Measurements from ENCODE around the gene BAG5.
A peak's percentile ranks its signal among the peaks of the same experiment; 100 is the strongest.
"Not testable (repeated sequence)": the region's sequence is repeated elsewhere in the genome, so short reads cannot be mapped to it uniquely, and the experiment has no call there.

The BAG5 gene

GRCh38 chr14:103527408-103528145 is 34.9 kb downstream of the BAG5 start:
- intact Hi-C loops (cut with DNase I): loop anchor here (2.0 kb wide), 1 partner anchor 15 kb away; no protein-coding TSS in a partner anchor
- DNase-seq: peak in 1 of 10 donors; percentile 72

GRCh38 chr14:103526914-103527248 is 35.6 kb downstream of the BAG5 start:
- intact Hi-C loops (cut with DNase I): no loop called here
- DNase-seq: no peak

DNA sequence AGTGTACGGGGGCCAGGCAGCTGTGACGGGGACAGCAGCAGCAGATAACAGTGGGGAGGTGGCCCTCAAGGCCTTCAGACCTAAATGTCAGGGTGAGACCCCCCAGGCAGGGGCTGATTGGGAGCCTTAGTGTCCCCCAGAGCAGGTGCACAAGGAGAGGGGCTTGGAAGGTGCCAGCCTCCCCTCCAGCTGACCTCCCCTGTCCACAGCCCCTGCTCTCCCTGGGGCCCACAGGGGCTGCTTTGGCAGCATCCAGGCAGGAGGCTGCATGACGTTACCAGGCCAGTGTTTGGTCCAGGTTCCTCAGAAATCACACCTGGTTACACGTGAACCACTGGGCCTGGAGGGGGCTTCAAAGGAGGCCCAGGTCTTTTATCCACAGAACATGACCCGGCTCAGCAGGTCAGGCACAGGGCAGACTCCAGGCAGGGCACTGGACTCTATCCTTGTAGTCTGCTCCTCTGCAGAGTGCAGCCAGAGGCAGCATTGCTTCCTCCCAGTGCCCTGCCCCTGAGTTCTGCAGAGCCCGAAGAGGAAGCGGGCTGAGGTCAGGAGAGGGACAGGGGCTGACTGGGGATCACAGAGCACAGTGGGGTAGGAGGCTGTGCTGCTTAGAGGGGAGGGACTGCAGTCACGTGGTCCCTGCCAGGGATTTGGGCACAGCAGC is 36.1 kb downstream of the BAG5 start:
- intact Hi-C loops (cut with DNase I): no loop called here
- DNase-seq: no peak

GRCh38 chr14:103525430-103526246 is 36.8 kb downstream of the BAG5 start:
- DNase-seq; intact Hi-C loops (cut with DNase I): not testable (repeated sequence)

GRCh38 chr14:103524002-103524935 is 38.2 kb downstream of the BAG5 start:
- intact Hi-C loops (cut with DNase I): no loop called here
- no peak for DNase-seq

- intact Hi-C loops (cut with DNase I): no loop called here
These were observed 38.9 kb downstream of the BAG5 start for GRCh38 chr14:103523575-103523954.

DNA sequence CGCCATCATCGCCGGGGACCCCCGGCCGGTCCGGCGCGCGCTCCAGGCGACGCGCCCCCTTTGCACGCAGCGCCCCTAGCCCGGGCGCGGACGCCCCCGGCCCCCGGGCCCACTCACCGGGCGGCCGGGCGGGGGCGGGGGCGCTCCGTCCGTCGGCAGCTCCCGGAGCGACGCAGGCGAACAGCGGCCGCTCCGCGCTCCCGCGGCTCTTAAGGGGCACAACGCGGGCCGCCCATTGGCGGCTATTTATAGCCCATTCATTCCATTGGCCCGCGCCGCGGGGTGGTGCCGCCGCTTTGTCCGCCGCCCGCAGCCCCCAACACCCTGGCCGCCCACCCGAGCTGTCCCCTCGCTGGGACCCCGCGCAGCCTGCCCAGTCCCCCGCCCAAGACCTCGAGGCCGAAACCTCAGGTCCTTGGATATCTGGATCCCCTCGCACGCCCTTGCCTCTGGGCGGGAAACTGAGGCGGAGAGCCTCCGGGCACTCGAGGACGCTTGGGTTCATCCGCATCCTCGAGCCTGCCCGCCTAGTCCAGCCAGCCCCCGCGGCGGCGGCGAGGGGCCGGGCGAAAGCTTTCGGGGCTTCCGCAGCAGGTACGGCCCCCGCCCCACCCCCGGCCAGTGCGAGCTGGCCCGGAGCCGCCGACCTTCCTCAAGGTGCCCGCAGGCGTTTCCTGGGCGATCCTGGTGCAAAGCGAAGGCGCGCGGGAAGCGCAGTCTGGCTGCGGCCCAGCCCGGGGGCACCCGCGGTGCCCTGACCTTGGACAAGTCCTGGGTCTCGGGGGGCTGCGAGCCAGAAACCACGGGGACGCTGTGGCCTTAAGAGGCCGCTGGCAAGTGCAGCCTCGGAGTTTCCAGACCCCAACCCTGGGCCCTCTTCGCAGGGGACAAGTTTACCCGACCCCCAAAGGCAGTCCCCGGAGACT is 39.5 kb downstream of the BAG5 start, which contains the start of gene CKB:
Gene CKB (minus strand): TSS at position 182 of the 926 bp plus-strand sequence. CDS start 337 bp downstream, outside the sequence.
- DNase-seq: peak; percentile 76 to 98 (median 86)
- intact Hi-C loops (cut with DNase I): no loop called here

More at GRCh38 chr14:103523575-103523954, 38.9 kb downstream of the BAG5 start:
- DNase-seq: no peak

GRCh38 chr14:103521951-103522563 is 40.4 kb downstream of the BAG5 start:
- peak in 4 of 10 donors; percentile 22 to 87 (median 76) for DNase-seq
- intact Hi-C loops (cut with DNase I): no loop called here

DNA sequence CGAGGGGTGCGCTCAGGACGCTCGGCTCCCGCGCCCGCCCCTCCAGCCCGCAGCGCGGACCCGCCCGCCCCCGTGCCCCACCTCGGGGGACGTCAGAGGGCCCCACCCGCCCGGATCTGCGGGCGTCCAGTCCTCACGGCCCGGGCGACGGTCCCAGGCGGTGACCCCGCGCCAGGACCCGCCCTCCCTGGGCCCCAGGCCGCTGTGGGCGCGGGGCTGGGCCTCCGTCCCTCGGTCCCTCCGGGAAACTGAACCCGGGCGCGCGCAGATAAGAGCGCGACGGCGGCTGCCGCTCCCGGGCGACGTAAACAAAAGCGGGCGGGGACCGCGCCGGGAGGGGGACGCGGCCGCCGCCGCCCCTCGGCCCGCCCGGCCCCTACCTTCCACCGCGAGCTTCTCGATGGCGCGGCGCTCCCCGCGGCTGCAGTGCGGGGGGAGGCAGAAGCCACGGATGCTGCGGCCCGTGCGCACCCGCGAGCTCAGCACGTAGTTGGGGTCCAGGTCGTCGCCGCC is 41.0 kb downstream of the BAG5 start:
- DNase-seq: peak in 5 of 10 donors; percentile 30 to 85 (median 69)
- intact Hi-C loops (cut with DNase I): no loop called here

DNA sequence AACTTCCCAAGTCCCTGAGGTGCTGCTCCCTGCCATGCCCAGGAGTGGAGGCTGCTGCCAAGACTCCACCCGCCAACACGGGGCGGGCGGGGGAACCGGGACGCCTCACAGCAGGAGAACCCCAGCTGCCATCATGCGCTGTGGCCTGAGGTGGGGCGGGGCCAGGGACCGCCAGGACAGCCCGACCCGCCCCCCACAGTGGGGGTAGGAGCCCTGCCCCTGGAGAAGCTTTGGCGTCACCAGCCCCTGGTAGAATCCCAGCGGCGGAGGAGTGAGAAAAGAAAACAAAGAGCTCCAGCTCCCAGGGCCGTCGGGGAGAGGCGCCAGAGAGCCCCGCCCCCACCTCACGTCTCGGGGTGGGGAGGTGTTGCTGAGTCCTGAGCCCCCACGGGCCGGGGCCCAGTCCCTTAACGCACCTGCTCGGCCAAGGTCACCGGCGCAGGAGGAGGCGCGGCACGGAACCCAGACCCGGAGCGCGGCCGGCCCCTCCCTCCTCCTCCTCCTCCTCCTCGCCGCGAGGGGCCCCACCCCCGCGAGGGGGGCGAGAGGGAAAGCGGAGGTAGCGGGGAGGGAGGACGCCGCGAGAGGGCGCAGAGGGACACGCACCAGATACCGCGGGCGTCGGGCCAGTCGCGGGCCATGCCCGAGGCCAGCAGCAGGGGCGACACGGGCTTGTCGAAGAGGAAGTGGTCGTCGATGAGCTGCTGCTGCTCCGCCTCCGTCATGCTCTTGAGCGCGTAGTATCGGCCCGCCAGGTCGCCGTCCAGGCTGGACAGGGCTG is 41.6 kb downstream of the BAG5 start:
- DNase-seq: peak in 9 of 10 donors; percentile 67 to 97 (median 81)
- intact Hi-C loops (cut with DNase I): no loop called here

DNA sequence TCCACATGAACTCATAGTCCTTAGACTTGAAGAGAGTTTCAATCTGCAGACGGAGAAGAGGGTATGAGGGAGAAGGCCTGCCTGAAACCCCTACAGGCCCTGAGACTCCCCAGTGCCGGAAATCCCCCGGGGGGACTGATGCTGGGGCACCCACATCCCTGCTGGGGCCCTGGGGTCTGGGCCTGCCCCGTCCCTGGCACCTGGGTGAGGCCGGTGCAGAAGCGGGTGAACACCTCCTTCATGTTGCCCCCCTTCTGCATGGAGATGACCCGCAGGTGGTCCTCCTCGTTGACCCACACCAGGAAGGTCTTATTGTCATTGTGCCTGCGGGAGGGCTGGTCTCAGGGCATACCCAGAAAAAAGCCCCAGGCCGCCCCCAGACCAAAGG is 42.2 kb downstream of the BAG5 start:
- peak in 2 of 10 donors; percentile 27 to 80 for DNase-seq
- intact Hi-C loops (cut with DNase I): no loop called here

GRCh38 chr14:103519837-103520212 is 42.6 kb downstream of the BAG5 start:
- intact Hi-C loops (cut with DNase I): no loop called here
- peak in 6 of 10 donors; percentile 22 to 89 (median 56) for DNase-seq

- intact Hi-C loops (cut with DNase I): no loop called here
- peak in 4 of 10 donors; percentile 12 to 85 (median 56) for DNase-seq
These were observed 43.2 kb downstream of the BAG5 start for GRCh38 chr14:103519043-103519836.

DNA sequence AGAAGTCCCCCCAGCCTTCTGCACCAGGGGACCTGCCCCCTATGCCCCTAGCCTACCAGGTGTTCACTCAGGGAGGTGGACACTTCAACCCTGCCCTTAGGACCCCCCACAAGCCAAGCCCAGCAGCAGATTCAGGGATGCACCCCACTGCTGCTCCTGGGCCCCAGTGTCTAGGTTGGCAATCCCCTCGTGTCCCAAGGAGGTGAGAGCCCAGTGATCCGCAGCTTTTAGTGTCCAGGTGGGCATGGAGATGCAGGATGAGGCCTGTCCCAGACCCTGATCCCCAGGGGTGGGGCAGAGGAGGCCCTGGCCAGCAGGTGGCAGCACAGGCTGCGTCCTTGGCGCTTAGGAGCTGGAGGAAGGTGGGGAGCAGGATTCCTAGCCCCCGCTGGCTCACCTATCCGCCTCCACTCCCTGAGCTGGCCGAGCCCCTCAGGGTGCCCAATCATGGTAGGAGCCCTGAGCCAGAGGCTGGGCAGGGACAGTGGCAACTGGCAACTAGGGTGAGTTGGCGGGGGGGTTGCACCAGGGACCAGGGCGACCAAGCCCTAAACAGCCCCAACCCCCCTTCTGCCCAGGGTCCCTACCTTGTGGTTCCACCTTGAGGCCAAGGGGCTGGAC is 43.9 kb downstream of the BAG5 start:
- peak; percentile 58 to 97 (median 75) for DNase-seq
- intact Hi-C loops (cut with DNase I): loop anchor here (1.0 kb wide), 1 partner anchor 28 kb away; no protein-coding TSS in a partner anchor

DNA sequence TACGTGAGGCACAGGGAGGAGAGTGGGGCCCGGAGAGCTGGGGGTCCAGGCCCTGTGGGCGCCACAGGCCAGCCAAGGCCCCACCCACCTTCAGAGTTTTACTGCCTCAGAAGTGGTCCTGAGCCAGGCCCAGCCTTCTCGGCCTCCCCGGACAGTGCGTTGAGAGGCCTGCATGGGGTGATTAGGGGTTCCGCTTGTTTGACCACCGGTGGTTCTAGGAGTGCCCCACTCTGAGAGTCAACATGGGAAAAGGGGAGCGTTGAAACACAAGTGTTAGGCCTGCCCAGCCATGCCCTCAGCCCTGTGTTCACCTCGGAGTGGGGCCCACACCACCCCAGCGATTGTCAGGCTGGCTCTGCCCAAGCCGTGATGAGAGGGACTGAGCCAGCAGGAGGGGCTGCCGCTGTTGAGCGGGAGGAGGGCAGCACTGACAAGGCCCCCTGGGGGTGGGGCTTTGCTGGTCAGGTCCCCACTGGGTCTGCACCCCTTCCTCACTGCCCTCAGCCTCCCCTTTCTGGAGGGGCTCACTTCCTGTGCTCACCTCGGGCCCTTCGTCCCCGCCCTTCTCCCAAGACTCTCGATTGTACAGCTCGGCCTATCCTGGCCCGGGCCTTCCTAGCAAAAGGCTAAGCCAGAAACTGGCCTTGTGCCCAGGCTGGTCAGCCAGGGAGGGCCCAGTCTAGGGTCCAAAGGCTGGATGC is 44.6 kb downstream of the BAG5 start:
- DNase-seq: peak in 6 of 10 donors; percentile 15 to 83 (median 58)
- intact Hi-C loops (cut with DNase I): loop anchor here (1.0 kb wide), 1 partner anchor 28 kb away; no protein-coding TSS in a partner anchor
